Neural progenitor cell (in vitro differentiated cells): ENCODE measurements around the gene NOB1.

Experiments used
- CTCF ChIP-seq: fragments of 200-600 bp; sonication (generic); IDR thresholded peaks from 2 replicates; pipeline ENCODE4 v1.5.1; 2017; ENCODE audit warnings: antibody characterized with exemption, mild to moderate bottlenecking
- EZH2 ChIP-seq: fragments of 200-600 bp; sonication (generic); IDR thresholded peaks from 2 replicates; pipeline ENCODE4 v1.6.1; 2017; ENCODE audit warnings: antibody characterized with exemption, mild to moderate bottlenecking, moderate library complexity
- EZH2phosphoT487 ChIP-seq: fragments of 200-600 bp; sonication (generic); IDR thresholded peaks from 2 replicates; pipeline ENCODE4 v1.6.1; 2017; ENCODE audit warnings: antibody characterized with exemption

DNA sequence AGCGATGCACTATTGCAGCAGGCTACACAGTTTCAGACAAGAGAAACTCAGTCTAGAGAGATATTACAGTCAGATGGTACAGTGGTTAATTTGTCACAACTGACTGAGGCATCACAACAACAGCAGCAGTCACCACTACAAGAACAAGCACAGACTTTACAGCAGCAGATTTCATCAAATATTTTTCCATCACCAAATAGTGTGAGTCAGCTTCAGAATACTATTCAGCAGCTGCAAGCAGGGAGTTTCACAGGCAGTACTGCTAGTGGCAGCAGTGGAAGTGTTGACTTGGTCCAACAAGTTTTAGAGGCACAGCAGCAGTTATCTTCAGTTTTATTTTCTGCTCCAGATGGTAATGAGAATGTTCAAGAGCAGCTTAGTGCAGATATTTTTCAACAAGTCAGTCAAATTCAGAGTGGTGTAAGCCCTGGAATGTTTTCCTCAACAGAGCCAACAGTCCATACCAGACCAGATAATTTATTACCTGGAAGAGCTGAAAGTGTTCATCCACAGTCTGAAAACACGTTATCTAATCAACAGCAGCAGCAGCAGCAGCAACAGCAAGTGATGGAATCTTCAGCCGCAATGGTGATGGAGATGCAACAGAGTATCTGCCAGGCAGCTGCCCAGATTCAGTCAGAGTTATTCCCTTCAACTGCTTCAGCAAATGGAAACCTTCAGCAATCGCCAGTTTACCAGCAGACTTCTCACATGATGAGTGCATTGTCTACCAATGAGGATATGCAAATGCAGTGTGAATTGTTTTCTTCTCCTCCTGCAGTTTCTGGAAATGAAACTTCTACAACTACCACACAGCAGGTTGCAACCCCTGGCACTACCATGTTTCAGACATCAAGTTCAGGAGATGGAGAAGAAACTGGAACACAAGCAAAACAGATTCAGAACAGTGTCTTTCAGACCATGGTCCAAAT is 62.5 kb downstream of the NOB1 start:
- TF ChIP-seq CTCF (no peak), EZH2 (no peak), EZH2phosphoT487 (no peak)
